ENCODE data around the gene PARVB. TPM values are rescaled to one million over a fixed set of nuclear protein-coding genes. Genes with fewer than 3 reads are reported as not detected.

PARVB gene
- total and polyA plus RNA-seq, 10 of the 15 experiments (the other 5 are each of a cell fraction or from before 2014, with no cell fraction given) = 5.2 to 264 (median 76.0) TPM

- TF ChIP-seq BCLAF1 (IDR thresholded peaks at IDR 0.05) = no peak
- no peak for TF ChIP-seq ZSCAN29 (IDR thresholded peaks at IDR 0.05)
These were observed 176.3 kb downstream of the PARVB start (continued) for GRCh38 chr22:44200451-44200850.

- no peak overlapping the region for H3K27ac ChIP-seq (ENCODE audit: control insufficient read depth, insufficient read depth)
- H3K4me3 ChIP-seq = no peak overlapping the region
- H3K79me2 ChIP-seq (ENCODE audit: control insufficient read depth, insufficient read depth, low read length) = no peaks in the 10 kb centered on the region
- RAD21 ChIA-PET (ENCODE audit: unreplicated experiment) = no interaction called here
- ATAC-seq = no peak
- no peaks in the 10 kb centered on the region for H3K27me3 ChIP-seq (replicated peaks in 1 of 2; ENCODE audit: control insufficient read depth in 2 of 2, insufficient read depth in 2 of 2, low read length in 1 of 2)
- no peak for DNase-seq (ENCODE audit: low read depth, low spot score)
- SMC1A ChIA-PET (ENCODE audit: uncharacterized antibody, unreplicated experiment) = no interaction called here
- no TSS peak for BruUV-seq (replicated peaks)
- POLR2A ChIA-PET = no interaction called here
- no peak overlapping the region for H2AFZ ChIP-seq (ENCODE audit: control insufficient read depth, low read depth, low read length)
- 0 out of 4 replicates have a peak, but pooled peaks cover 0 to 2% of the 10 kb centered on the region in 2 experiments for H3K36me3 ChIP-seq (ENCODE audit: control insufficient read depth in 2 of 2, insufficient read depth in 2 of 2, low read length in 1 of 2)
- no peaks in the 10 kb centered on the region for H3K9me3 ChIP-seq (replicated peaks; ENCODE audit: control insufficient read depth, insufficient read depth, low read length)
- no peak overlapping the region for H3K9ac ChIP-seq (ENCODE audit: control insufficient read depth, insufficient read depth, low read length)
- CTCF ChIA-PET = no interaction called here
- H3K4me2 ChIP-seq (ENCODE audit: control insufficient read depth, insufficient read depth) = no peak overlapping the region
- in situ Hi-C loops (cut with MboI) = no loop called here
- no peak for FAIRE-seq
- peaks cover 9% of the 10 kb centered on the region for H3K4me1 ChIP-seq (ENCODE audit: control insufficient read depth, insufficient read depth, low read length)
- H4K20me1 ChIP-seq (ENCODE audit: control insufficient read depth, insufficient read depth) = no peaks in the 10 kb centered on the region
- 74% methylated on average over 17 of the region's 17 CpGs for WGBS (ENCODE audit: insufficient coverage, insufficient replicate concordance, low lambda C conversion rate, missing lambda C conversion rate)
- intact Hi-C loops (cut with micrococcal nuclease; ENCODE audit: unreplicated experiment) = no loop called here
- TF ChIP-seq SP1 (IDR thresholded peaks at IDR 0.05; ENCODE audit: low read depth, low read length) = no peak
- TF ChIP-seq BACH1 (IDR thresholded peaks at IDR 0.05; ENCODE audit: borderline replicate concordance) = no peak
- TF ChIP-seq ZNF687 (IDR thresholded peaks at IDR 0.05) = no peak
- TF ChIP-seq TARDBP (IDR thresholded peaks at IDR 0.05; ENCODE audit: borderline replicate concordance) = no peak
- no peak for TF ChIP-seq IKZF1 (conservative IDR thresholded peaks at IDR 0.05)
- no peak for TF ChIP-seq PAX8 (IDR thresholded peaks at IDR 0.05)
- TF ChIP-seq HDAC6 (IDR thresholded peaks at IDR 0.05; ENCODE audit: unreplicated experiment) = no peak
- TF ChIP-seq RFX5 (IDR thresholded peaks at IDR 0.05; ENCODE audit: low read depth, low read length) = no peak
- TF ChIP-seq ASH2L (IDR thresholded peaks at IDR 0.05; ENCODE audit: borderline replicate concordance, low read depth) = no peak
- TF ChIP-seq HSF1 (IDR thresholded peaks at IDR 0.05; ENCODE audit: low read depth, low read length) = no peak
These were observed 176.9 kb downstream of the PARVB start for GRCh38 chr22:44200855-44201550.

All from GM12878 (cell line).